GM12892 (cell line): ENCODE data around the gene RCVRN.

Experiments used
- POLR2A ChIP-seq: IDR thresholded peaks from 2 replicates; pipeline ENCODE4 v1.6.1; 2011; ENCODE audit warnings: low read depth, low read length, control low read depth
- POLR2AphosphoS5 ChIP-seq: IDR thresholded peaks from 2 replicates; pipeline ENCODE4 v1.6.1; 2011; ENCODE audit warnings: low read depth, low read length, control low read depth

- TF ChIP-seq POLR2A (no peak), POLR2AphosphoS5 (no peak)
These were observed 2.1 kb upstream of the RCVRN start for GRCh38 chr17:9907131-9907530.
